SW 1271 (cell line): ENCODE results near the gene E2F3.
"Not testable (repeated sequence)": the region's sequence is repeated elsewhere in the genome, so short reads cannot be mapped to it uniquely, and the experiment has no call there.

Experiments used
- DNase-seq, 2 experiments: peaks; one replicate each; lab custom pipeline; 2025; lab: John Stamatoyannopoulos, UW

The E2F3 gene

DNA sequence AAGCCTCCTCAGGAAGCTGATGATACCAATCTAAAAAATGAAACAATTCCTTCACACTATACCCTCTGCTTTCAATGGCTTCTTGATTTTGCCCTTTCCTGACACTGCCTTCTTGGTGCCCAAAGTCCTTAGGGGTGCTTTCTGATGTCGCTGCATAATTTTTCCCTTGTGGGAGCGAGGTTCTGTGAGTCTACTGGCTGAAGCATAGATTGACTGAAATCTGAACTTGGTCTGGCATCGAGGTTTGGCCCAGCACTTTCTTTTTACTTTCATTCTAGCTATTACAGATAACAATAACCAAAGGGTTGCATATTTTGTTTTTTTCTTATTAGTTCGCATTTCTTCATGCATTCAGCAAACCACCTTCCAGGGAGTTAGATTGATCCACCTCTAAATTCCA, 65.8 kb downstream of the E2F3 start:
- DNase-seq = no peak

DNA sequence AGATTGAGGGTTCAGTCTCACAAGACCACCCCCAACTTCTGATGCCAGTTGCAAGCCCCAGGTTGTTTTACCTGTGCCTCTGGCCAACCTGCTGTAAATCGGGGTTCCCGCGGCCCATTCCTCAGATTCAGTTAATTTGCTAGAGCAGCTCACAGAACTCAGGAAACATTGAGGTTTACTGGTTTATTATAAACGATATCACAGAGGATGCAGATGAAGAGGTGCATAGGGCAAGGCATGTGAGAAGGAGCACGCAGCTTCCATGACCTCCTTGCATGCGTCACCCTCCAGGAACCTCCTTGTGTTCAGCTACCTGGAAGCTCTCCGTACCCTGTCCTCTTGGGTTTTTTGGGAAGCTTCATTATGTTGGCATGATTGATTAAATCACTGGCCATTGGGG, 66.5 kb downstream of the E2F3 start:
- no peak for DNase-seq

DNA sequence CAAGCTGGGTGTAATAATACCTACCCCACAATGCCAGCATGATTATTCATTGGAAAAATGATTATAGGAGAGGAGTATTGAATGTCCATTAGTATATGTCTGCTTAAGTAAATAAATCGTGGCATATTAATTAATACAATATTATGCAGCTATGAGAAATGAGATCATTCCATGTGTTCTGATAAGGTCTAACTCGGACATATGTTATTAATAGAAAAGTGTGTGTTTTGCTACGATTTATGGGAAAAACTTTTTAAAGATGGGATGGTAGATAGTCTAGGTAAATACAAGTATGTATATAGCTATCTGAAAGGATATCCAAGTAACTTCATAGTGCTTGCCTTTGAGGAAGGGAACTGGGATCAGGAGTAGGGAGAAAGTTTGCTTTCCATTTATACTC, 71.1 kb downstream of the E2F3 start:
- no peak for DNase-seq

DNA sequence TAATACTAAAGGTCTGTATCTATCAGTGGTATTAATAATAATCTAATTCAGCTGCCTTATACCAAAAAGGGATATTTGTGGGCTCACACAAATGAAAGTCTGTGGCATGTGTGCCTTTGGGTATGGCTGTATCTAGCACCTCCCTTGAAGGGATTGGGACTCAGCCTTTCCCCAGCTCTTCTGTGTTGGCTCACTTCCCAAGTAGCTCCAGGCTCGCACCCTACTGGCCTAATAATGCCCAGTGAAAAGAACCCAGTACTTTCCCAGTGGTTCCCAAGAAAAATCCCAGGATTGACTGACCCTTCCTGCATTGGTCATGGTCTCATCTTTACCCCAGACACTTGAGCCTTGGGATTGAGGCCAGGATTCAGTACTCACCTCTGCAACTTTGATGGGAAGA, 71.8 kb downstream of the E2F3 start:
- no peak for DNase-seq

DNA sequence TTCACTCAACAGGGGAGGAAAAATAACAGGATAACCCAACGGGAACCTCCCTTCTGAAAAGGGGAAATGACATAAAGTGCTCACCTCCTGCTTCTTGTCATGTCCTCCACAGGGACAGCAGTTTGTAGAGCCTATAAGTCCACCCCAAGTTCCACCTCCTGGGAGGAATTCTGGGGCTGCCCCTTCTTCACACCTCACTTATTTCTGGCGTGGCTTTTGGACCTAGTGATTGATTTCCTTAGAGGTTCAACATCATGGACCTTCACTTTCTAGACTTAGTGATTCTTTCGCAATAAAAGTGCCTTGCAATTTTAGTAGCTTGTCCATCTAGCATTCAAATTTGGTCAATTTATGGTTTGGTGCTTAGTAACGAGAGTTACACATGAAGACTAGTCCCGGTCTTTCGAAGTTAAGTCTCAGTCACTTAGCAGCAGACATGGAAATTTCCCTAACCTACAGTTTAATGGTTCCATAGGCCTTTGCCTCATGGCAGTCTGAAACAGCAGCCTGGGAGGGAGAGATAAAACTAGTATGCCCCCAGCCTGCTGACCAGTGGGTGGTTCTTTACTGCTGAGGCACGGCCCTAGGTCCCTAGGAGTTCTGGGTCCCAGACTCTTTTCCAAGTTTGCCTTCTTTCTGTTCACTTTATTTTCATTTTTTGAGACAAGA, 73.3 kb downstream of the E2F3 start:
- no peak for DNase-seq

DNA sequence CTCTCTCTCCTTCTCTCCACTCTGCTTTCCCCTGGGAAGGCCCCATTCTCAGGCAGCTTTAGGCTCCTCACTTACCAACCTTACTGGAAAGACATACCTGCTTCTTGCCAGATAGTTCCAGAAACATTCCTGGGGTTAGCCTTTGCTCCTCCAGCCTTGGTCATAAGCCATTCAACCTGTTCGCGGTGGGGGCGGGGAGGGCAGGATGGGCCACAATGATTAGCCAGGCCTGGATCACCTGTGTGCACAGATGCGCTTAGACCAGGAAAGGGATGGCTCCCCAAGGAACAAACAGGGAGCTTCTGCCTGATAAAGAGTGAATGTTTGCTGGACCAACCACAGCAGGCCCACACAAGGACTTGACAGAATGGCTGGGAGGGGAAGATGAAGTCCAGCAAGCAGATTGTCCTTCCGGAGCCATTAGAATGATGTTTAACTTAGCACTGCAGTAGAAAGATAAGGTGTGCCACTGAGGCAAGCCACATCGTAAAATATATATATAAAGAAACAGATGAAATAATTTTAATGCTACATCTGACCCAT, 74.9 kb downstream of the E2F3 start:
- DNase-seq = no peak

DNA sequence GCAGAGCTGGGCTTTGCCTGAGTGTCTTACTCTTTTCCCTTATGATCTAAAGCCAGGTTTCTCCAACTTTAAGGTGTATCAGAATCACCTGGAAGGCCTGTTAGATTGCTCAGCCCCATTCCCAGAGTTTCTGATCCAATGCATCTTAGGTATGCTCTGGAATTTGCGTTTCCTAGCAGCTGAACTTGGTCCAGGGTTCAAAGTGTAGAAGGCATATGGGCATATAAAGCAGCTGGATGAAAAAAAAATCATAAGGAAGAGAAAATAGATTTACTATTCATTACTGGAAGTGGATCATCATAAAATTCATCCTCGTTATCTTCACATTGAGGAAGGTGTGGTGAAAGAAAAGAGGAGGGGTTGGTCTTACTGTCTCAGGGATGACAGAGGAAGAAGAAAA, 75.8 kb downstream of the E2F3 start:
- no peak for DNase-seq

DNA sequence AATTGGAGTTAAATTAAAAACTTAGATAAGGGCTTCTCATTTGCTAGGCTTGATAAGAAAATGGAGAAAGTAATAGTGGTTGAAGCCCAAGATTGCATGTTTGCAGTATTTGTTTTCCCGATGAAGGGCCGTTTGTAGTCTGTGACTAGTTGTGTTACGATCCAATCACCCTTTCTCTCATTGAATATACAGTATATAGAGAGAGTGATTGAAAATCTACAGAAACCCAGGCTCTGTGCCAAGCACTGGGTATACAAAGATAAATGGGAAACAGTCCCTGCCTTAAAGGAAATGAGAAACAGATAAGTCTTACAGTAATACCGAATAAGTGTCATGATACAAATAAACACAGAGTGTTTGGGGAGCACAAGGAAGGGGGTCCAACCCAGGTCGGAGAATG, 77.4 kb downstream of the E2F3 start:
- DNase-seq = no peak

DNA sequence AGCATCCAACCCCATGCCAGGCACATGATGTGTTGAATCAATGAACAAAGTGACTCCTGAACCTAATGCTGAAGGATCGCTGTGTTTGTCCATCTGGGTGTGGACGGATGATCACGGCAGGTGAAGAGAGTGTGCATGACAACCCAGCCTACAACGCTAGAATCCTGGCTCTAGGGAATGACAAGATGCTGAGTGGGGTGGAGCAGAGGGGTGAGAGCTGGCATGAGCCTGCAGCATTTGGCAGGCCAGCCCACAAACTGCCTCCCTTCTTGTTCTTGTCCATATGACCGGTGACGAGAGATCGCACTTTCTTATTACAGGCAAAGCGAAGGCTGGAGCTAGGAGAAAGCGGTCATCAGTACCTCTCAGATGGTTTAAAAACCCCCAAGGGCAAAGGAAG, 77.8 kb downstream of the E2F3 start:
- DNase-seq = no peak

DNA sequence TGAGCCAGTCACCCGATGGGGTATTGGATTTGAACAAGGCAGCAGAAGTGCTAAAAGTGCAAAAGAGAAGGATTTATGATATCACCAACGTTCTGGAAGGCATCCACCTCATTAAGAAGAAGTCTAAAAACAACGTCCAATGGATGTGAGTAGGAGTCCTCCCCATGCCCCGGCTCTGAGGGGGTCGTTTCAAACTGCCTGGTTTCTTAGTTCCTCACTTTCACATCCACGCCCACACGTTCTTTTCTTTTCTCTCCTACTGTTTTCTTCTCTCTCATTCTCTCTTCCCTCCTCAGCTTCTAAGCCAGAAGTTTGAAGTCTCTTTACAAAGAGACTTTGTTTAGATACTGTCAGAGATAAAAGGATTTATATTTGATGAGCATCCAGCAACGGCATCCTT, 79.6 kb downstream of the E2F3 start:
- DNase-seq = no peak

DNA sequence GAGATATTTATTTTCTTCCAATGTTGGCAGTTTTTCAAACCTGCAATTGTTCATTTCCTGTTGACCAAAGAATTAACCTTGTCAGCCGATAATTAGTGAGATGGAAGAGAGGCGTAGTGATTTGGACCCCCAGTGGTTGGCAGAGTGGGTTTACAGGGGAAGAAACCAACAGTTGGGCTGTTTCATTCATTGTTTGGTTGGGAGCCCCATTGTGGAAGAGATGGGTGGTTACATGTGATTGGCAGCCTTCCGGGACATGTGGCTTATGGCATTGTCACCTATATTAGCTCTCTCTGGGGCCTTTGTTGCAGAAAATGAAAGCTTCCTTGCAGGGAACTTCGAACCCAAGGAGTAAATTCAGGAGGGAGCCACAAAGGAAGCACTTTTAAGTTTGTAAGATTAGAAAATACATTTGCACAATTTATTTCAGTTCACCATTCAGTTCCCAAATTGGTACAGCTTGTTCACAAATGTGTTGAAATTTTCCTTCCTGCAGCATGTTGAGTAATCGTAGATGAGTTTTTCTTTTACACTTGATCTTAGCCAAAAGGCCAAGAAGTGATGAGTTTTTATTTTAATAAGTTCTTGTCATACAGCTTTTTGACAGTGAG, 82.3 kb downstream of the E2F3 start:
- no peak for DNase-seq

DNA sequence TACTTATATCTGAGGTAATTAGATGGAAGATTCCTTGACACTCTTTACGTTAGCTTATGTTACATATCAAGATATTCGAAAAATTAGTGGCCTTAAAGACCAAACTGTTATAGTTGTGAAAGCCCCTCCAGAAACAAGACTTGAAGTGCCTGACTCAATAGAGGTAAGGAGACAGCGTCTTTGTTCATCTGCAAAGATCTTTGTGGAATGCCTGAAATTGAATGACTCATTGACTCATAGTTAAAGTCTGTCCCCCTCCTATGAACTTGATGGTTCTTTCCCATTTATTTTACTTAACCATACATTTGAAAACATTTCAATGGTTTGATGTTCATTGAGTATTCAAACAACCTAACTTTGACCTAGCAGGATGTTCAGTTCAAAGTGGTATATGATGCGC, 85.0 kb downstream of the E2F3 start:
- DNase-seq = no peak

DNA sequence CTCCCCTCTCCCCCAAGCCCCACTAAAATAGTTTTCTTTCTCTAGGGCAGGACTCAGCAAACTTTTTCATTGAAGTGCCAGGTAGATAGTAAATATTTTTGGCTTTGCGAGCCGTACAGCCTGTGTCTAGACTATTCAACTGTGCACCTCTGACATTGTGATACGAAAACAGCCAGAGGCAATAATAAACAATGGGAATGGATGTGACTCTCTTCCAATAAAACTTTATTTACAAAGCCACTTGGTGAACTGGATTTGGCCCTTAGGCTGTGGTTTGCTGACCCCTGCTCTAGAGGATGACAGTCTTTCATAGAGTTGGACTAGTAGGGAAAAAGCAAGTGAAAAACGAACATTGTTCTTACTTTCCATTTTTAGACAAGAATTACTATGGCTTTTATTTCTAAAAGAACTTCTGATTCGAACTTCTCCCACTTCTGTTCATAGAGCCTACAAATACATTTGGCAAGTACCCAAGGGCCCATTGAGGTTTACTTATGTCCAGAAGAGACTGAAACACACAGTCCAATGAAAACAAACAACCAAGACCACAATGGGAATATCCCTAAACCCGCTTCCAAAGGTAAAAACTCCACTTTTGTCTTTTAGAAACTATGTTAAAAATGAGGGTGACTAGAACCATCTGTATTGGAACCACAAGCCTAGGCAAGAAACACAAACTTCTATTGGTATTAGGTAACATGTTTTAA, 86.1 kb downstream of the E2F3 start:
- no peak for DNase-seq

DNA sequence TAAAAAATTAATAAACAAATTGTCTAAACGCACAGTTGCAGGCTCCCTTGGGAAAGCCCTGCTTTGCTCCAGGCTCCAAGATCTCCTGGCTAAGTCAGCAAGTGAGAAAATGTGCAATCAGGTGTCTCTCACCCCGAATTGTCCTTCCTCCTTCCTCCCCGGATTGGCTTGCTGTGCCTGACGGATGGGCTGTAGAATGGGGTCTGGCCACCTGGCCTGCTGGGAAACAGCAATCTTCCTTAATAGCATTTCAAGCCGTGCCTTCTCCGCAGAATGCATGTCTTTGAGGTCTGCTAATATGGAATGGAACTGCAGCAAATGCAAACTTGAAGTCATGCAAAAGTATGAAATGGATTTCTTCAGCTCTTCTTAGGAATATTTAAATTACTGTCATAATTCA, 88.9 kb downstream of the E2F3 start:
- DNase-seq = no peak

DNA sequence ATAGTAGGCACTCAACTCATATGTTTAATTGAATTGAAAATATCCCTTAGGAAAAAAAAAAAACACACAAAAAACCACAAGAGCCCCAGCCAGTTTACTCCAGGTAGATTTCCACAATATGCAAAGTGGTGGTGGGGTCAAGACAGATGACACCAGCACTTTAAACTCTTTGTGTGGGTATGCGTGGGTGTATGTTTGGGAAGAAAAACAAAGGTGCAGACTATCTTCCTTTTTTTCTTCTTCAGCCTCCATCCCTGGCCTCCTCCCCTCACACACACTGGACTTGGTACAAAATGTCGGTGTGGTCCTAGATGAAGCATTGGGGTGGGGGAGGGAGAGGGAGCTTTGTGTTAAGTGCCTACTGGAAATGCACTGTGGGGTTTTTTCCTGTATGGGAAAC, 90.4 kb downstream of the E2F3 start:
- no peak for DNase-seq

DNA sequence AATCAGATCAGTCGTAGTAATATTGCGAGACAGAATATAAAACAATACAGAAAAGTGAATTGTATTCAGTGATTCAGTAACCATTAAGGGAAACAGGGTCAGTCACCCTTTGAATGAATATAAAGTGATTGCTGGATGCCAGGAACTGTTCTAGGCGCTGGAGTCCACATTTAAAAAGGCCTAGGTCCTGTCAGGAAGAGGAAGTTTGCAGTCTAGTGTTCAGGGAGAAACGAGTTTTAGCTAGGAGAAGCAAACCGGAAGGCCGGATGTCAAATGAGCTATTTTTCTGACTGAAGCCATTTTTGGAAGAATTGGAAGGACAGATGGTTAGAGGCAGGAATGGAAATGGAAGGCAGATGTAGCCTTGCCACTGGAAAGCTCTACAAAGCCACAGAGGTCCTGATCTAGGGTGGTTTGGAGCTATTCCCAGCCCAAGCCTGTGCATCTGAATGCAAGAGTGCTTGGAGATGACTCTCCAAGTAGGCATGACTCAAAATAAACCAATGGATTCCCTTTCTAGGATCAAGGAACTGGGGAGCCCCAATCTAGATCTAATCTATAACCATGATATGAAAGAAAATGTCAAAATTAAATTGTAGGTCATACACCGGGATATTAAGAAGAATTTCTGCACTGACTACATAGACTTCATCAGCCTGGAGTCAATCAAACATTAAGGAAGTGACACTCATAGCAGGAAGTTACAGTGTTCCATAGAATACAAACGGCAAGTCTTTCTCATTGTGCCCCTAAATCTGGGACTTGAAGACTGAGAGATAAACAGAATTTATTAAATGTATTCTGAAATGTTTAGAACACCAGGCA, 95.7 kb downstream of the E2F3 start:
- DNase-seq = no peak

DNA sequence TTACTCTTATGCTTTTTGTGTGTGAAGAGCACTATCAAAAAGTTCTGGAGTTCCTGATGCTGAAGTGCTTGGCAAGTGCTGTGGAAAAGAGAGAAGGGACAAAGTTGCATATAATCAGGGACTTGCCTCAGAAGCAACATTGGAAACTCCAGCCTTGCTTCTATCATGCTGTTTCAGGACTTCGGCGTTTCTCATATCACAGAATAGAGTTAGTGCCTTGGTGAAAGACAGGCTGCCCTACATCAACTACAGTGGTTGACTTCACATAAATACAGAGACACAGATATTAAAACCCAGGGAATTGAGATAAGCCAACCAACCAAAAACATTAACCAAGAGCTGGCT, 96.3 kb downstream of the E2F3 start:
- DNase-seq = no peak

DNA sequence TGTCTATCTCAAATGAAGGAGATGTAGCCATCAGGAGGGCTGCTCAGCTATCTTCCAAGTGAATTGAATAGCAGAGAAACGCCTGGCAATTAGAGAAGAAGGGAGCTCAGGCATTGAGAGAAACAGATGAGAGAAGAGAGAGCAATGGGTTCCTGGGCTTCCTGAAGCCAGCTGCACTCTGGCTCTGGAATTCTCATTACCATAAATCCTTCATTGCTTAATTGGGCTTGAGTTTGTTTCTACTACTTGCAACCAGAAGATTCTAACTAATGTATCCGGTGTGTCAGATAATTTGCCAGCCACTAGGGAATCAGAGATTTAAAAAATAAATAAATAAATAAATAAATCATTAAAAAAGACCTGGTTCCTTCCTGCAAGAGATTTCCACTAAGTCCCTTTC, 107.5 kb downstream of the E2F3 start:
- DNase-seq = no peak

DNA sequence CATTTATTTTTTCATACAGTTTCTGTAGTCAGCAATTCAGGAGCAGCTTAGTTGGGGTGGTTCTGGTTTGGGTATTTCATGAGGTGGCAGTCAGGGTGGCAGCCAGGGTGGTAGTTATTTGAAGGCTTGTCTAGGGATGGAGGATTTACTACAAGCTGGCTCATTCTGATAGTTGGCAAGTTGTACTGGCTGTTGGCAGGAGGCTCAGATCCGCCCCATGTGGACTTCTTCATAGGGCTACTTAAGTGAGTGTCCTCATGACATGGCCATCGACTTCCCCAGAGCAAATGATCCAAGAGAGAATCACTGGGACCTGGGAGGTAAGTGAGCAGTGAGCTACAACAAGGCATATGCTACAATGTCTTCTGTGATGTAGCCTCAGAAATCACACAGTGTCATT, 110.2 kb downstream of the E2F3 start:
- DNase-seq = no peak

DNA sequence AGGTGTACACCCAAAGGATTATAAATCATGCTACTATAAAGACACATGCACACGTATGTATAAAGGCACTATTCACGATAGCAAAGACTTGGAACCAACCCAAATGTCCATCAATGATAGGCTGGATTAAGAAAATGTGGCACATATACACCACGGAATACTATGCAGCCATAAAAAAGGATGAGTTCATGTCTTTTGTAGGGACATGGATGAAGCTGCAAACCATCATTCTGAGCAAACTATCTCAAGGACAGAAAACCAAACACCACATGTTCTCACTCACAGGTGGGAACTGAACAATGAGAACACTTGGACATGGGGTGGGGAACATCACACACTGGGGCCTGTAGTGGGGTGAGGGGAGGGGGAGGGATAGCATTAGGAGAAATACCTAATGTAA, 123.5 kb downstream of the E2F3 start:
- not testable (repeated sequence) for DNase-seq

DNA sequence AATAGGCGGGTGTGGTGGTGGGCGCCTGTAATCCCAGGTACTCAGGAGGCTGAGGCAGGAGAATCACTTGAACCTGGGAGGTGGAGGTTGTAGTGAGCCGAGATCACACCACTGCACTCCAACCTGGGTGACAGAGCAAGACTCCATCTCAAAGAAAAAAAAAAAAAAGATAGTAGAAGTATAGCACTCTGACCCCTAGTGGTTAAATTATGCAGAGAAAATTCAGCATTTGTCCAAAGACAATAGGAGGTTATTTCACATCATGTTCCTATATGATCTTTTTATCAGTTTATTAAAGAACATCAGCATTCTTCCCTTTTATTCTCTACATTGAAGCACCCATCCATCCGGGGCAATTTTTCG, 127.4 kb downstream of the E2F3 start:
- DNase-seq = peak in 1 of 2 experiments; percentile 69

DNA sequence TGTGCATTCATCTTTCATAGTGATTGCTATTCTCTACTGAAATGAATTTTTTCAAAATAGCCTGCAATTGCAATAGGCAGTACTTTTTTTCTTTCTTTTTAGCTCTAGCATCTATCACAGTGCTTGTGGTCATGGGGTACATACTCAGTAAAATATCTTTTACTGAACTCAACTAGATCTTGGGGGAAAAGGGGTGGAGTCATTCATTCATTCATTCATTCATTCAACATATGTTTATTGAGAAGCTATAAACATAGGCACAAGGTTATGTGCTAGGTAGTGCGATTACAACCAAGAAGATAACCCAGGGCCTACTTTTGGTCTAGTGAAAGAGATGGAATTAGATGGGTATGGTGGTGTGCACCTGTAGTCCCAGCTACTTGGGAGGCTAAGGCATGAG, 131.2 kb downstream of the E2F3 start:
- DNase-seq = no peak
